GM18909 (cell line): Measurements from ENCODE around the gene SOX30.
"Not testable (repeated sequence)": the region's sequence is repeated elsewhere in the genome, so short reads cannot be mapped to it uniquely, and the experiment has no call there.

Experiments
- ATAC-seq: cut with Tn5 transposase; IDR thresholded peaks from one replicate; pipeline ENCODE4 v1.9.1; 2021; ENCODE audit warnings: mild to moderate bottlenecking; ENCODE audit not compliant: unreplicated experiment, poor library complexity

Gene SOX30

DNA sequence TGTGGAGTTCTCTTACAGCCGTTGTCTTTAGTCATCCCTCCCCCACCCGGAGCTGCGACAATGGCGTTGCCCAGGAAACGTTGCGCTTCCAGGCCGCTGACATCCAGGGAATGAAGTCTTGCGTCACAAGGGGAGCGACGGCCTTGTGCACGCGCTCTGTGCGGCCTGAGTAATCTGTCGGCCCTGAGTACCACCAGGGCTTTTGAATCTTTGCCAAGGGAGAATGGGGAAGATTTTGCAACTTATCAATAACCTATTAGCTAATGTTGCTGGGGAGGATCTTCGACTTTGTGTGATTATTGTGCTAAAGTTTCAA, at the start of gene SOX30:
Gene SOX30 (minus strand): TSS at position 62 of the 316 bp plus-strand sequence. CDS start 360 bp downstream, outside the sequence.
- no peak for ATAC-seq

DNA sequence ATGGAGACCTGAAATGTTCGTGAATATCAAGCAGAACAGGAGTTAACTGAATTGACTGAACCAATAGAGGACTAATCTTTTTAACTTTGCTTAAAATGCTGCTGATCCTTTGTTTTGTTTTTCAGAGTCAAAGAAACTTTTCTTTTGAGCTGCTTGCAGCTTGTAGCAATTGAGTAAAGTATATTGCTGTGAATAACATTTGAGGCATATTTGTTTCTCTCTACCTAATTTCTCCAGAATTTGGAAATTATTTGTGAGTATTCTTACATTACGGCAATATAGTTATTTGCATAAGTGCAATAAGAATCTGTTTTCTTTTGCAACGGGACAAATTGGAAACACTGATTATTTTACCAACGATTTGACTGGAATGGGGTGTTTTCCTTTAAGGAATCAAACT, 46.4 kb upstream of the SOX30 start:
- ATAC-seq, result not testable (repeated sequence)

DNA sequence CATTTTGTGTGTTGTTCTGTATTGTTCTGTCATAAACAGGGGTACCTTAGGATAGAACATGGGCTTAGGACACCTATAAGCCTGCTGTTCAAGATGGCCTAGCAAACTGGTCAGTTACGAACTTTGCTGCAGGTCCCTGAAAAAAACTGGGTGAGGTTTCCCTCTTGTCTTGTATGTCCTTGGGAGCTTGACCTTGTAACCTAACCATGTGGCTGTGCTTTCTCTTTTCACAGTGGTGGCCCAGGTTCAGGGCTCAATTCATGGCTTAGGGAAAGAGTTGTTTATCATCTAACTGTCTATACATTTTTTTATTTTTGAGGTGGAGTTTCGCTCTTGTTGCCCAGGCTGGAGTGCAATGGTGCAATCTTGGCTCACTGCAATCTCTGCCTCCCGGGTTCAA, 43.9 kb upstream of the SOX30 start:
- not testable (repeated sequence) for ATAC-seq

DNA sequence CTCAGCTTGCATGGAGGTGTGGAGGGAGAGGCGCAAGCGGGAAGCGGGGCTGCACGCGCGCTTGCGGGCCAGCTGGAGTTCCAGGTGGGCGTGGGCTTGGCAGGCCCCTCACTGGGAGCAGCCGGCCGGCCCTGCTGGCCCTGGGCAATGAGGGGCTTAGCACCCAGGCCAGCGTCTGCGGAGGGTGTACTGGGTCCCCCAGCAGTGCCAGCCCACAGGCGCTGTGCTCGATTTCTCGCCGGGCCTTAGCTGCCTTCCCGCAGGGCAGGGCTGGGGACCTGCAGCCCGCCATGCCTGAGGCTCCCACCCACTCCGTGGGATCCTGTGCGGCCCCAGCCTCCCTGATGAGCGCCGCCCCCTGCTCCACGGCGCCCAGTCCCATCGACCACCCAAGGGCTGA, 41.6 kb upstream of the SOX30 start:
- not testable (repeated sequence) for ATAC-seq

DNA sequence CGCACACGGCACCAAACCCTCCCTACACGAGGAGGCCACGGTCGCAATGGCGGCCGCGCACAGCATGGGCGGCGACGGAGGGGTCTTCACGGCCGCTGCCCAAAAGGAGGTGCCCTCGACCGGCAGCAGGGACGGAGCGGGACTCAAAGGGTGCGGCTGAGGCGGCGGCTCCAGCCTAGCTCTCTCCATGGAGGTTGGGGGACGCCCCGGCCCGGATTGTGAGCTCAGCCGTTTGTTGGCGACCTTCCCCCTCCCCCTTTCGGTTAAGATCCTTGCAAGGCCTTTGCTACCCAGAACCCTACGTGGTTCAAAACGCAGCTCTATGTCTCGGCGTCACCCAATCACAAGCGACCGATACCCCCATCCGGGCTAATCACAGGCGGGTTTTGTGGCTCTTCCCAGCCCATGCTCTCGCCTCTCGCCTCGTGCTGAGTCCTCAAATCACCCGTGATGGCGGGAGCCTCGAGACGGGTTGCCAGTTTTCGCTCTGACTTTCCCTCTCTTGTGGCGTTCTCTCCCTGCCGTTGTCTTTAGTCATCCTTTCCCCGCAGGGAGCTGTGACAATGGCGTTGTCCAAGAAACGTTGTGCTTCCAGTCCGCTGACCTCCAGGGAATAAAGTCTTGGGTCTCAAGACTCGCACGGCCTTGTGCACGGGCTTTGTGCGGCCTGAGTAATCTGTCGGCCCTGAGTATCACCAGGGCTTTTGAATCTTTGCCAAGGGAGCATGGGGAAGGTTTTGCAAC, 38.6 kb upstream of the SOX30 start:
- ATAC-seq, result no peak

DNA sequence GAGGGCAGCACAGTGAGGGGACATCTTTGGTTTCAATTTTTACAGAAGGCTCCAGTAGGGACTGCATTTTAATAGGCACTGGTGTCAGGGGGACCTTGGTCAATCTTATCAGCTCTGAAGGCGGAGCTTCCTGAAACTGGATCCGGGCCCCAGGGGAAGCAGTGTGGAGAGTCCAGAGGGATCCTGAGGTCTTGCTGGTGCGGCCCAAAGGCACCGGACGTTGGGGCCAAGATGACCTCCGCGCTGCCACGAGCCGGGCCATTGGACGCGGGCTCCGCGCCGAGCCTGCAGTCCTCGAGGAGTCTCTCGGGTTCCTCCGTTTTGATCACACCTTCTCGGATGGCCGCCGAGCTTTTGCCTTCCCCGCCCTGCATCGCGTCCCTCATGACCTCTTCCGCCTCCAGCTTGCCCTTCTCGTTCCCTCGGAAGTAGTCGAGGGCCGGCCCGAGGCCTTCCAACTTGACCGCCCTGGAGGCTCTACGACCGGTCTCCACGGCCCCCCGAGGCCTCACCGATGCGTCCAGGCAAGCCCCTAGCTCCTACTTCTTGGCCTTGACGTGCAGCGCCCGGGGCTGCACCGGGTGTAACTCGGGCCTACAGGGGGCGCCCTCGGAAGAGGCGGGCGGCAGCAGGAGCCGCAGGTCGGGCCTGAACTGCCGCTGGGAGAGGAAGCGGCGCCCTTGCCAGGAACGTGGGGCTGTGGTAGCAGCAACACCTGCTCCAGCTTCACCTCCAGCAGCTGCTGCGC, 37.9 kb upstream of the SOX30 start:
- ATAC-seq, result no peak

DNA sequence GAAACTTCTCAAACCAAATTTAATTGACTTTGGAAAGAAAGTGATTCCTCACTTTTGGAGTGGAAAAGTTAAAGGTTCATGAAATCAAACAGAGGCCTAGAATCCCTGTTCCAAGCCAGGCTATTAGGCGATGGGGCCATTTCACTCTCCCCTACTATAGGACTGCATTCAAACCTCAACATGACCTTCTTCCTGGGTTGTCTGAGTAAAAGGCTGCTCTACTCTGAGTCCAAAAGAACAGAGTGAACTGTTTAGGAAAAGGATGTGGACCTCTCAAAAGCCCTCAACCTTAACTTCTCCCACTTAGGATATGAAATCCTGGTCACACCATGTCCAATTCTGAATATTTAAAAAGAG, 34.9 kb upstream of the SOX30 start:
- ATAC-seq, result no peak

DNA sequence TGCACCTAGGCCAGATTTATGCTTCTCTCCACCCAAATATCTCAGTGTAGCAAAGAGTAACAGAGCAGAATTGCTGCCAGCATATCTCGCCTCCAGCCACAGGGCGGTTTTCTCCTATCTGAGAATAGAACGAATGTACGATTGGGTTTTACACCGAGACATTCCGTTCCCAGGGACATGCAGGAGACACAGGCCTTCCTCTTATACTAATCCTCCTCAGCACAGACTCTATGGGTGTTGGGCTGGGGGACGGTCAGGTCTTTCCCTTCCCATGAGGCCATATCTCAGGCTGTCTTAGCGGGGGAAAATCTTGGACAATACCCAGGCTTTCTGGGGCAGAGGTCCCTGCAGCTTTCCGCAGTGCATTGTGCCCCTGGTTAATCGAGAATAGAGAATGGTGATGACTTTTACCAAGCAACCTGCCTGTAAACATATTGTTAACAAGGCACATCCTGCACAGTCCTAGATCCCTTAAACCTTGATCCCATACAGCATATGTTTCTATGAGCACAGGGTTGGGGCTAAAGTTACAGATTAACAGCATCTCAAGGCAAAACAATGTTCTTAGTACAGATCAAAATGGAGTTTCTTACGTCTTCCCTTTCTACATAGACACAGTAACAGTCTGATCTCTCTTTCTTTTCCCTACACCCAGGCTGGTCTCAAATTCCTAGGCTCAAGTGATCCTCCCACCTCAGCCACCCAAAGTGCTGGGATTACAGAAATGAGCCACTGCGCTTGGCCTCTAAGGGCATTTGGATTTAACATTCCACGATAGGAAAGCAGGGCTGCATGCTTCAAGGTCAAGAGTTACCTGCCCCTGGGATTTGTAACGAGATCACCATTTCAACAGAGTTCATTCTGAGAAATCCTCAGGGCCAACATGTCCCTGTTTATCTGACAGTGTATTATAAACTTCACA, 34.3 kb upstream of the SOX30 start:
- ATAC-seq, result not testable (repeated sequence)

DNA sequence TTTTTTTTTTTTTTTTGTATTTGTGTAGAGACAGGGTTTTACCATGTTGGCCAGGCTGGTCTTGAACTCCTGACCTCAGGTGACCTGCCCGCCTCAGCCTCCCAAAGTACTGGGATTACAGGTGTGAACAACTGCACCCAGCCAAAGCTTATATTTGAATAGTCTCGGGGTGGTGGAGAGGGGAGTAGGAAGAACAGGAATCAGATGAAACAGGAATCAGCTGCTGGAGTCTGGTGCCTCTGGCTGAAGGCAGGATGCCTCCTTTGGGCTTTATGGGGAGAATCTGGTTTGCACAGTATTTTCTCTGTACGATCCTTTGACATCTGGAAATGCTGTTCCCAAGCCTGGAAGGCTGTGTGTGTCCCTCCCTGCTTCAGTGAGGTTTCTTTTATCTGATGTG, 30.0 kb upstream of the SOX30 start:
- ATAC-seq, result no peak

DNA sequence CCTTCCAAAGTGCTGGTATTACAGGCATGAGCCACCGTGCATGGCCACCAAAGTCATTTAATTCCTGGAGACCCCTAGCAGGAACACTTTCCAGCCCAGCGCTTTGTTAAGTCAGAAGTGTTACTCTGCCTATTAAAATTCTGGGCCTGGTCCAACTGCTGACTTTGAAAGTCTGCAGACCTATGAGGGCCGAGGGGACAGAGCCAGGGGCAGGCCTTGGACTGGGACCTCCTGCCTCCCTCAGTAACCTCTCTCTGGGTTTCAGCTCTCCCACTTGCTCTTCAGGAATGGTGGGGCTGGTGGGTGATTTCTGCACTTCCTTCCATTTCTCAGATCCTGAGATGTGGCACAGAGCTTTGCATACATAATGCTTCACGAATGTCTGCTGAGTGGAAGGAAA, 28.8 kb upstream of the SOX30 start:
- no peak for ATAC-seq

DNA sequence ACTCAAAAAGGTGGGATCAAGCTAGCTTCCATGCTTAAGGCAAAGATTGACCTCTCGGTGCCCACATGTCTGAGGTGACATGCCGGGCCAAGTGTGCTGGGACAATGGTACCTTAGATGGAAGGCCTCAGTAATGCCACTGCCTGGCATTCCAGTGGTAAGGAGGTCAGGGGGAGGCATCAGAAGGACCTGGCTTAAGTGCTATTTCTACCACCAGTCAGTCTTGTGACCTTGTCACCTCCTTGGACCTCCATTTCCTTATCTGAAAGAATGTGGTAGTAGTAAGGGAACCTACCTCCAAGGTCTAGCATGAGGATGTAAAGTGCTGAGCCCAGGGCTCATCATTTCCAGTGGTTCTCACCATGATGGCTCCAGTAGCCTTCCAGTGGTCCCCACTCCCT, 28.0 kb upstream of the SOX30 start:
- no peak for ATAC-seq

DNA sequence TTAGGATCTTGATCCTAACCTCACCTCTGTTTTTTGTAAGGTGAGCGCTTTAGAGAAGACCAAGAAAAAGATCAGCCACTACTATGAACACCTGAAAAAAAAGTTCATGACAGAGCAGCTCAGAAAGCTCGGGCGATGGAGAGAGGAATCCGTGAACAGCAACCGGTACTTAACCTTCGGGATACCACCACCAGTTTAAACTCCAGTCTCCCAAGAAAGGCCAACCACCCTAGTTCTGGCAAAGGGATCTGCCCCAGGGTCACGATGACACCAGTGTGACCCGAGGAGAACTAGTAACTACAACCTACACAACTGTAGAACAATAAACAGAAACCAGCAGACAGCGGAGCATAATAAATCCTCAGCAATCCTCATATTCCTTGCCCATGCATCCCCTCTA, 27.6 kb upstream of the SOX30 start:
- no peak for ATAC-seq

DNA sequence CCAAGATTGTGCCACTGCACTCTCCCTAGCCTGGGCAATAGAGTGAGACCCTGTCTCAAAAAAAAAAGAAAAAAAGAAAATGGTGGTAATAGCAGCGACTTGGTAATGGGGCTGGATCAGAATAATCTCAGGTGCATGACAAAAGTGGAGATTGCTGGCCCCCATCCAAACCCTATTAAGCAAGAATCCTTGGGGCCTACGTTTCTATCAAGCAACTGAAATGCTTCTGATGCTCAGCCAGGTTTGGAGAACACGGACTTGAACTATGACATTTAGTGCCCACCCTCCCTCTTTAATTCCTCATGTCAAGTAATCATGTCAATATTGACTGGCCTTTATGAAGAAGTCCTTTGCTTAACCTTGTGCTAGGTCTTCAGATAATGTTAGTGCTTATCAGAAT, 25.7 kb upstream of the SOX30 start:
- no peak for ATAC-seq

DNA sequence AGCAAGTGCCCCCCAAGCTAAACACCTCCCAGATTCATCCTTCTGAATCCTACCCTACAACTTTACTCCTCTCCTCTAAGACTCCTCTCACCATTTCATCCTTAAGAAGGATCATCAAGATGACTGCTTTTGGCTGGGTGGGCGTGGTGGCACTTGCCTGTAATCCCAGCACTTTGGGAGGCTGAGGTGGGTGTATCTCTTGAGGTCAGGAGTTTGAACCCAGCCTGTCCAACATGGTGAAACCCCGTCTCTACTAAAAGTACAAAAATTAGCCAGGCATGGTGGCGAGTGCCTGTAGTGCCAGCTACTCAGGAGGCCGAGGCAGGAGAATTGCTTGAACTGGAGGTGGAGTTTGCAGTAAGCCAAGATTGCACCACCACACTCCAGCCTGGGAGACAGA, 22.1 kb upstream of the SOX30 start:
- ATAC-seq, result not testable (repeated sequence)

DNA sequence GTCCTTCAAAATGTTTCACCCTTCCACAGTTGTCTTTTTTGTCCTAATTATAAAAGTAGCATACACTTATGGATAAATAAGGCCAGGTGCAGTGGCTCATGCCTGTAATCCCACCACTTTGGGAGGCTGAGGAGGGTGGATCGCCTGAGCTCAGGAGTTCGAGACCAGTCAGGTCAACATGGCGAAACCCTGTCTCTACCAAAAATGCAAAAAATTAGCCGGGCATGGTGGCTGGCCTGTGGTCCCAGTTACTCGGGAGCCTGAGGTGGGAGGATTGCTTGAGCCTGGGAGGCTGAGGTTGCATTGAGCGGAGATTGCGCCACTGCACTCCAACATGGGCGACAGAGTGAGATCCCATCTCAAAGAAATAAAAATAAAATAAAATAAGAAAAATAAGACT, 20.7 kb upstream of the SOX30 start:
- no peak for ATAC-seq

DNA sequence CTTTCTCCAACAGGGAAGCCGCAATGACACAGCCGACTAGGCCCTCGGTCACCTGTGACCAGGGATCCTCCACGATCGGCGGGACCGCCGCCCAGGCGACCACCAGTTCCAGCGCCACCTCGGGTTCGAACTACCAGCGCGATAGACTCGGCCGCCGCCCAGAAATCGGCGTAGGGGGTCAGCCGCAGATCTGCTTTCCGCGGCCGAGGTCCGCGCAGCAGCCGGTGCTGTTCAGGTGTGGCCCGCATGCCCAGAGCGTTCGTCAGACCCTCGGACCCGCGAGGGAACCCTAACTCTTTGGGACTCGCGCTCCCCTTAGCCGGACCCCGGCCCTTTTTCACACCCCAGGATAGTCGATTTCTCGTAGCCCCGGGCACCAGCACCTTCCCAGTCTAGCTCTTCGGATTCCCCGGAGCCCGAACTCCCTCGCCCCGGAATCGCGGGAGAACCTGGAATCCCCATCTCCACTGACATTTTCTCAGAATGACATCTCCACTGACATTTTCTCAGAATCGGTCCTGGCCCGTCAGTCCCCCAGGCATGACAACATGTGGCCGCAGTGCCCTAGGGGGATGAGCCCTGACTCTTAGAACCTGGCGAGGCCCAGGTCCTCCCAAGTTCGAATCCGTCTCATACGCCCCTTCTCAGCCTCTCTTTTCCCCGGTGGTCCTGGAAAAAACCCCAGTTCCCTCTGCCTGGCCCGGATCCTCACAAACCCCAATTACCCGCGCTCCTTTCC, 19.5 kb upstream of the SOX30 start:
- ATAC-seq, result no peak

DNA sequence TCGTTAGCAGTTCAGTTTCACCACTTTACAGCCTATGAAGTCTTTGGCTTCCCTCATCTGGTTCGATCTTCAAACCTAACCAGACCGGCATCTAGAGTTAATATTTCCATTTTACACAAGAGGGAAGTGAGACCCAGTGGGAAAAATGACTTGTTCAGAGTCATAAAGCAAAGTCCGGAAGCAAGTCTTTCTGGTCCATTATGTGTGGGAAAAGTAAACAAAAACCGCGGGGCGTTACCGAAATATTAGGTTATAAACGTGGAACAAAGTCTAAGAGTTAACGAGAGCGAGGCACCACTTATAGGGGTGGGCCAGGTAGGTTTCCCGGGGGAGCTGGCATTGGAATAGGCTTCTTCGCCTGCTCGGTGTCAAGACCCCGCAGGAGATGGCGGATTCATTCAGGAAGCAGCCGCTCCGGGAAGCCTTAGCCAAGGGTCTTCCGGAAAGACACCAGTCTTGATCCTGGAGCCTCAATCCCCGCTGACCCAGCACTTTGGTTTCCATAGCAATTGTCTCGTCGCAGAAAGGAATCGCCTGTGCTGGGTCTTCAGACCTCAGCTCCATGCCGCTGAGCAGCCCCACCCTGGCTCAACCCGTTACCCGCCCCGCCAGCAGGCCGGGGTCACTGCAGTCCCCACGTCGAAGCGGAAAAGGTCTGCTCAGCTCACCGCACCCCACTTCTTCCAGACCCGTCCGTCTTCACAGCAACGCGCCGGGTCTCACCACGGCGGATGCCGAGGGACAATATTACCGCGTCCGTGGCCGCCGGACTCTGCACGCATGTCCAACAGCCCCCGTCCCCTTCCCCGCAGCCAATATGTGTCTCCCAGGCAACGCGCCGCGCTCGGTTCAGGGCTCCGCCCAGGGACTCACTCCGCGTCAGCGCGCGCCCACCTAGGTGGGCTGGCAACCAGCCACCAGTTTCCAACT, 18.7 kb upstream of the SOX30 start, which contains the start of gene C5orf52:
Gene C5orf52 (plus strand): TSS at position 872 of the 930 bp plus-strand sequence. CDS start 82 bp downstream, outside the sequence.
- no peak for ATAC-seq

DNA sequence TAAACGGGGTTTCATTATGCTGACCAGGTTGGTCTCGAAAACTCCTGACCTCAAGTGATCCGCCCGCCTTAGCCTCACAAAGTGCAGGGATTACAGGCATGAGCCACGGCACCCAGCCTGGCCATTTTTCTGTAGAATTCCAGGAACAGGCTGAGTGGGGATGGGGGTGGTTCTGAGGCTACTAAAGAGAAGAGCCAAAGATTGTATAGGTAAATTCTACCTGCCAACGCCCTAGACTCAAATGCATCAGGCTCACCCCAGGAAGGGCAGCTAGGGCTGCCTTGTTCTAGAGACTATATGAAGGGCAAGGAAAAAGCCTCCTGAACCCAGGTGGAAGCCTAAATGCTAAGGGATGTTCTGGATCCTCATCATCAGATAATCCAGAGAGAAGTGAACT, 17.5 kb upstream of the SOX30 start:
- ATAC-seq, result no peak

DNA sequence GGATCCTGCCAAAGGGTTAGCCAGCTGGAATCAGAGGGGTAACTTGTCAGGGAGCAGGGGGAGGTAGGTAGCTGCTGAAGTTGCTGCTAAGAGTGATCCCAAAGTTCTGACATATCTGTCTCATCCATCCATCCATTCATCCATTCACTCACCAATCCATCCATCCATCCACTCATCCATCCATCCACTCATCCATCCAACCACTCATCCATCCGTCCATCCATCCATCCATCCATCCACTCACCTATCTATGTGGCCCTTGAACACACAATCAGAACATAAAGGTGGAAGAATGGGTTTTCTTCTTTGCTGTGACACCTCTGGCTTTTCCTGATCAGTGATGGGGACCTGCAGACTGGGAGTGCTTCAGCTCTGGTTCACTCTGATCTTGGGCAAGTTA, 16.1 kb upstream of the SOX30 start:
- no peak for ATAC-seq
